PFSK-1 (cell line): ENCODE results near the gene SLC16A14.

Experiments
- POLR2AphosphoS5 ChIP-seq: IDR thresholded peaks from 2 replicates; pipeline ENCODE4 v1.6.1; 2012; ENCODE audit warnings: low read depth, mild to moderate bottlenecking, control low read depth, low read length, moderate library complexity
- SIN3A ChIP-seq: IDR thresholded peaks from 2 replicates; pipeline ENCODE4 v1.6.1; 2012; ENCODE audit warnings: mild to moderate bottlenecking, low read length, moderate library complexity, borderline replicate concordance; ENCODE audit not compliant: insufficient read depth
- TAF1 ChIP-seq: IDR thresholded peaks from 2 replicates; pipeline ENCODE4 v1.6.1; 2012; ENCODE audit warnings: low read length, control low read depth, borderline replicate concordance; ENCODE audit not compliant: insufficient read depth

GRCh38 chr2:230019742-230020141 lies 49.0 kb downstream of the SLC16A14 start:
- TF ChIP-seq SIN3A (no peak), POLR2AphosphoS5 (no peak), TAF1 (no peak)
